ENCODE data around the gene FABP6. TPM values are rescaled to one million over a fixed set of nuclear protein-coding genes. Genes with fewer than 3 reads are reported as not detected.
"Not testable (repeated sequence)": the region's sequence is repeated elsewhere in the genome, so short reads cannot be mapped to it uniquely, and the experiment has no call there.

Gene FABP6
- polyA plus RNA-seq, 4 donors, result 0.30 TPM; not detected in 3

DNA sequence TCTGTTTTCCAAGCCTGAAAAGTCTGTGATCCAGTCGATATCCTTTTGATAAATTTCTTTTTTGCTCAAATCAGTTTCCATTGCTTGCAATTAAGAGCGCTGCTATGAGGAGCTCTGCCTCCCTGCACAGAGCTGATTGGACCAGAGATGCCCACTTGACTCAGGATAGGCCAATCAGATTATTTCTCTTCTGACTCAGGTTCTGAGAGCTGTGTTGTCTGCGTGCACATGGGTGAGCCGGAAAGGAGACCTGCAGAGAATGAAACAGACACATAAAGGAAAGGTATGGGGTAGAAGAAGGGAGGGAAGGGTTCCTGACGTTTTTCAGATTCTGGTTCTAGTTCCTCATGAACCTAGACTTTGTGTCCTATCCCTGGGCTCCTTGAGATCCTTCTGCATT, 15.8 kb upstream of the FABP6 start:
- DNase-seq (ENCODE audit: low read depth in 4 of 4, low spot score in 3 of 4), result no peak

DNA sequence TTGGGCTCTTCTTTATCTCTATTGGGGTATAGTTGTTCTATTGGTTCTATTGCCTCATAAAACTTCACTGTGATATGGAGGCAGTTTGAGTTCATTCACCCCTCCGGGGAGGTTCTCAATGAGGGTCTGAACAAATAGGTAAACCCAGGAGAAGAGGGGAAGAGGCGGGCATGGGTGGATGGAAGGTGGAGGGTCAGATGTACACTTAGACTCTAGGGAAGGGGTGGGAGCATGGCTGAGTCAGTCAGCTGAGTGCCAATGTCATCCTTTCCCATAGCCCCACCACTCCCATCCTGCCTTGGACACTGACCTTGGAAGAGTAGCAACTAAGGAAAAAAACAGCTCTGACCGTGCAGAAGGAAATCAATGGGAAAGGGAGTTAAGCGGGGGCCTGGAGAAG, 9.9 kb upstream of the FABP6 start:
- DNase-seq (ENCODE audit: low read depth in 4 of 4, low spot score in 3 of 4), result no peak

GRCh38 chr5:160221082-160221481, 8.2 kb upstream of the FABP6 start:
- no peak for DNase-seq (ENCODE audit: low read depth in 4 of 4, low spot score in 3 of 4)

GRCh38 chr5:160227012-160227411, 2.3 kb upstream of the FABP6 start:
- no peak for DNase-seq (ENCODE audit: low read depth in 4 of 4, low spot score in 3 of 4)

- DNase-seq (ENCODE audit: low read depth in 4 of 4, low spot score in 3 of 4), result no peak
Measured at GRCh38 chr5:160230686-160231527, 1.6 kb downstream of the FABP6 start.

- DNase-seq (ENCODE audit: low read depth in 4 of 4, low spot score in 3 of 4), result no peak
Measured at GRCh38 chr5:160231783-160232342, 2.6 kb downstream of the FABP6 start.

- DNase-seq (ENCODE audit: low read depth in 4 of 4, low spot score in 3 of 4), result no peak
Measured at GRCh38 chr5:160233215-160233614, 3.9 kb downstream of the FABP6 start.

GRCh38 chr5:160235731-160236130, 6.4 kb downstream of the FABP6 start:
- DNase-seq (ENCODE audit: low read depth in 4 of 4, low spot score in 3 of 4), result no peak

GRCh38 chr5:160237571-160238093, 8.3 kb downstream of the FABP6 start:
- DNase-seq (ENCODE audit: low read depth in 4 of 4, low spot score in 3 of 4), result no peak

GRCh38 chr5:160240350-160240749, 11.0 kb downstream of the FABP6 start:
- DNase-seq (ENCODE audit: low read depth in 4 of 4, low spot score in 3 of 4), result no peak

- no peak for DNase-seq (ENCODE audit: low read depth in 4 of 4, low spot score in 3 of 4)
Measured at GRCh38 chr5:160242145-160242544, 12.8 kb downstream of the FABP6 start.

GRCh38 chr5:160245506-160246086, 16.3 kb downstream of the FABP6 start:
- DNase-seq (ENCODE audit: low read depth in 4 of 4, low spot score in 3 of 4), result no peak

DNA sequence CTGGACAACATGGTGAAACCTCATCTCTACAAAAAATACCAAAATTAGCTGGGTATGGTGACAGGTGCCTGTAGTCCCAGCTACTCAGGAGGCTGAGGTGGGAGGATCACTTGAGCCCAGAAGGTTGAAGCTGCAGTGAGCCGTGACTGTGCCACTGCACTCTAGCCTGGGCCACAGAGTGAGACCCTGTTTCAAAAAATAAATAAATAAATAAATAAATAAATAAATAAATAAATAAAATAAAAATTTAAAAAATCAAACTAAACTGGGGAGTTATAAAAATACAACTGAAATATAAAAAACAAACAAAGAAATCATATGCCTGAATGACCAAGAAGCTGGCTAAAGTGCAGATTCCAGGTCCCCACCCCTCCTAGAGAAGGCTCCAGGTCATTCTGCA, 20.3 kb downstream of the FABP6 start:
- not testable (repeated sequence) for DNase-seq (ENCODE audit: low read depth in 4 of 4, low spot score in 3 of 4)

GRCh38 chr5:160250226-160250625, 20.9 kb downstream of the FABP6 start:
- DNase-seq (ENCODE audit: low read depth in 4 of 4, low spot score in 3 of 4), result no peak

GRCh38 chr5:160250826-160251225, 21.5 kb downstream of the FABP6 start:
- no peak for DNase-seq (ENCODE audit: low read depth in 4 of 4, low spot score in 3 of 4)

DNA sequence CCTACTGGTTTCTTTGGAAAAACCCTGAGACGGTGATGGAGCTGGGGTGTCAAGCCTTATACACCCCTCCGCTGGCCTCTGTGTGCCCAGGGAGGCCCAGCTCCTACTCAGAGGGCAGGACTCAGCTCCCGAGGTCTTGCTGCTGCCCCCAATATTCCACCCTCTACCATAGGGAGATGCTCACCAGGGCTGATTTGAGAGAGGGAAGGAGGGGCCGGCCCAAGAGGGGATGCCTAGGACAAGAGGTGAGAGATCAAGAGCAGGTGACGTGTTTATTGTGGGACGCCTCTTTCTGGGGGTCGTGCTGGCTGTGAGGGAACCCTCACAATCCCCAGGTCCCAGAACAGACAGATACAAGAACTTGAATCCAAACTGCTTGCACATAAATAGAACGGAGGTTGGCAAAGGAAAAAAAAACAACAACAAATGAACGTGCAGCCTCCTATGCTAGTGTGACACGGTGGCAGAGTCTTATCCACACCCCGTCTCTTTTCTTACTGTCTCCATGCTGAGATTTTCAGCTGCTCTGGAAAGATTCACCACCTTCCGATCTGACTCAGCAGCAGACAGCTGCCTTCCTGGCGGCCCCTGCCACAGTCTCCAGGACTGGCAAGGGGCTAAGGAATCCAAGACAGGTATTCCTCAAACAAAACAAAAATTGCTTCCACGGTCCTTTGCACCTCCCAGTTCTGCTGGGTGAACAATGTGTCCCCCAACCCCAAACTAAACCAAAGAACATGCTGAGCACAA, 22.3 kb downstream of the FABP6 start:
- DNase-seq (ENCODE audit: low read depth in 4 of 4, low spot score in 3 of 4), result no peak

- no peak for DNase-seq (ENCODE audit: low read depth in 4 of 4, low spot score in 3 of 4)
Measured at GRCh38 chr5:160252916-160253315, 23.6 kb downstream of the FABP6 start.

DNA sequence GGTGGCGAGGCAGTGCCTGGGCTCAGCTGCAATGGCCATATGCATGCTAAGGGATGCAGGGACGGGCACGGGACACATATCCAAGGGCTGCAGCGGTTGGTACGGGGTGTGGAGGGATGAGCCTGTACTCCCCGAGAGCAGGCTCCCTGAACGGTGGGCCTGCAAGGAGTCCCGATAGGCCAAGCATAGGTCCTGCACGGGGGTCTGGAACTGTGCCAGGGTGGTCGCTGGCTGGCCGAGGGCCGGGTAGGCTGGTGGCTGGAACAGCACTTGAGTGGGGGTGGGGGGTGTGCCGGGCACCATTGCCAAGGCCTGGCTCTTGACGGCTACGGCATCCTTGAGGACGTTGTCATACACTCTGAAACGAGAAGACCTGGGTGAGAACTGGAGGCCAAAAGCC, 24.1 kb downstream of the FABP6 start:
- DNase-seq (ENCODE audit: low read depth in 4 of 4, low spot score in 3 of 4), result no peak

DNA sequence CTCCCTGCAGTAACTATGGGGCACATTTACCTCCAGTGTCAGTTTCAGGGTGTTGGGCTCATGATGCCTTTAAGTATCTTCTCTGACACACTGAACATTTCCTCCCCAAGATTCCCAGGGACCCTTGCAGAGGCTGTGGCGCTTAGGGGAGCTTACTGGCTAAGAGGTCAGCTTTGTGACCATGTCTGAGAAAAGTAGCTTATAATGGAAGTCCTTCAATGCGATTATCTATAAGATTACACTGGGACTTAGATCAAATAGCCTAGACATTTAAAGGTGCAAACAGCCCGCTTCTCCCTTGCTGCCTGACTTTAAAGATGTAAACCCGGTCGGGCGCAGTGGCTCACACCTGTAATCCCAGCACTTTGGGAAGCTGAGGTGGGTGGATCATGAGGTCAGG, 25.4 kb downstream of the FABP6 start:
- DNase-seq (ENCODE audit: low read depth in 4 of 4, low spot score in 3 of 4), result no peak

DNA sequence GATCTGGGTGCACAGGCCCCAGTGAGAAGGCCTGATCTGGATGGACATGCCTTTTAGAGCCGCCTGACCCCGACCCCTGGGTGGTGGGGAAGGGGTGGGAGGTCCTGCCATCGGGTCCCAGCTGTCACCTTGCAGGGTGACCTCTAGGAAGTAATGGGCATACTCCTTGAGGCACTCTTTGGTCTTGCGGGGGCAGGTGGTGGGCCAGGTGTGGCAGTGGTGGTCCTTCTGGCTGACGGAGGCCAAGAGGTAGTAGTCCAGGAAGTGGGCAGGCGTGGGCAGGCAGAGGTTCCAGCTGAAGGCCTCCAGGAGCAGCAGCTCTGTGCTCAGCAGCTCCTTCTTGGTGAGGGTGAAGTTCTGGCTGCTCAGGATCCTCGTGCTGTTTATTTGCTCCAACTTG, 30.0 kb downstream of the FABP6 start:
- DNase-seq (ENCODE audit: low read depth in 4 of 4, low spot score in 3 of 4), result no peak

Data from left renal pelvis (tissue), 4 donors.